Esophagus muscularis mucosa (tissue), 4 donors: ENCODE results near the gene GNG5.
A peak's percentile ranks its signal among the peaks of the same experiment; 100 is the strongest.

ENCODE experiments used
- EP300 ChIP-seq: sonication (generic); formaldehyde crosslinking; IDR thresholded peaks from one replicate; pipeline ENCODE4 v1.6.1; 2017; ENCODE audit warnings: antibody characterized with exemption
- POLR2A ChIP-seq: fragments of 450-650 bp; IDR thresholded peaks from one replicate; pipeline ENCODE4 v1.6.1; 2017; ENCODE audit warnings: antibody characterized with exemption, moderate library complexity, mild to moderate bottlenecking, low read depth
- TF ChIP-seq, protein P1 (sequence below), 3 experiments: fragments of 200-600 bp in 2 of 3; fragments of 450-650 bp in 1 of 3; sonication (generic) in 2 of 3; IDR thresholded peaks; one replicate each; pipeline ENCODE4 v1.5.1; 2017 to 2019; ENCODE audit warnings: antibody characterized with exemption in 3 of 3, mild to moderate bottlenecking in 2 of 3, moderate library complexity in 1 of 3

DNA sequence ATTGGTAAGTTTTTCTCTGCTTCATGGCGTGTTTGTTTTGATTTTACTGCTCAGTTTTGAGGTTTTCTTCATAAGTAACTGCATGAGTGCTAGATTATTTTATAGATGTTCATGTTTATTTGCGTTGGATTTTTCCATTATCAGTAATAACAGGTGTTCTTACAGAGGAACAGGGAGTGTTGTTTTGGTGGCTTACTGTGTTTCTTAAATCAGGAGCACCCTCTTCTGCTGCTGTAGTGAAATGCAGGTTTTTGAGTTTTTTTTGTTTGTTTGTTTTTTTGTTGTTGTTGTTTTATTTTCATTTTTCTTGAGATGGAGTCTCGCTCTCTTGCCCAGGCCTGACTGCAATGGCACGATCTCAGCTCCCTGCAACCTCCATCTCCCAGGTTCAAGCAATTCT lies 35.3 kb upstream of the GNG5 start:
- TF ChIP-seq EP300 (no peak), POLR2A (no peak)
- TF ChIP-seq, protein P1, sequence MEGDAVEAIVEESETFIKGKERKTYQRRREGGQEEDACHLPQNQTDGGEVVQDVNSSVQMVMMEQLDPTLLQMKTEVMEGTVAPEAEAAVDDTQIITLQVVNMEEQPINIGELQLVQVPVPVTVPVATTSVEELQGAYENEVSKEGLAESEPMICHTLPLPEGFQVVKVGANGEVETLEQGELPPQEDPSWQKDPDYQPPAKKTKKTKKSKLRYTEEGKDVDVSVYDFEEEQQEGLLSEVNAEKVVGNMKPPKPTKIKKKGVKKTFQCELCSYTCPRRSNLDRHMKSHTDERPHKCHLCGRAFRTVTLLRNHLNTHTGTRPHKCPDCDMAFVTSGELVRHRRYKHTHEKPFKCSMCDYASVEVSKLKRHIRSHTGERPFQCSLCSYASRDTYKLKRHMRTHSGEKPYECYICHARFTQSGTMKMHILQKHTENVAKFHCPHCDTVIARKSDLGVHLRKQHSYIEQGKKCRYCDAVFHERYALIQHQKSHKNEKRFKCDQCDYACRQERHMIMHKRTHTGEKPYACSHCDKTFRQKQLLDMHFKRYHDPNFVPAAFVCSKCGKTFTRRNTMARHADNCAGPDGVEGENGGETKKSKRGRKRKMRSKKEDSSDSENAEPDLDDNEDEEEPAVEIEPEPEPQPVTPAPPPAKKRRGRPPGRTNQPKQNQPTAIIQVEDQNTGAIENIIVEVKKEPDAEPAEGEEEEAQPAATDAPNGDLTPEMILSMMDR (IDR thresholded peaks at IDR 0.05): peak in 1 of 3 experiments; percentile 13
